Measurements from ENCODE around the gene TPH2. TPM values are rescaled to one million over a fixed set of nuclear protein-coding genes. Genes with fewer than 3 reads are reported as not detected.

TPH2 gene
- total RNA-seq, 6 experiments from 2014 or later, result 0.13 TPM; not detected in 5

GRCh38 chr12:71970031-71970430 lies 31.4 kb downstream of the TPH2 start:
- DNase-seq (no peak), ATAC-seq (peak; percentile 72 to 78 (median 74))
- no peaks in the 10 kb centered on the region for H3K36me3 ChIP-seq
- no peak for TF ChIP-seq POLR2A (IDR thresholded peaks at IDR 0.05)
- no peak for TF ChIP-seq CTCF (IDR thresholded peaks at IDR 0.05)
- H3K27ac ChIP-seq, result peak overlapping the region in 1 of 3 donors; percentile 48
- H3K27me3 ChIP-seq, result no peaks in the 10 kb centered on the region
- no peak overlapping the region for H3K4me3 ChIP-seq
- H3K4me1 ChIP-seq, result peaks cover 0 to 23% (median 9%) of the 10 kb centered on the region in 4 donors
- intact Hi-C loops (cut with DNase I), result no loop called here
- no peaks in the 10 kb centered on the region for H3K9me3 ChIP-seq
- 32% methylated on average over 5 of the region's 5 CpGs for WGBS (ENCODE audit: insufficient coverage, low coverage, low lambda C conversion rate, missing lambda C conversion rate)

GRCh38 chr12:71972441-71973074 lies 33.9 kb downstream of the TPH2 start:
- Histone ChIP-seq H3K36me3 (no peaks in the 10 kb centered on the region), H3K9me3 (no peaks in the 10 kb centered on the region), H3K27me3 (no peaks in the 10 kb centered on the region), H3K4me1 (peaks cover 0 to 23% (median 9%) of the 10 kb centered on the region in 4 donors), H3K4me3 (no peak overlapping the region), H3K27ac (no peak overlapping the region)
- 63% methylated on average over 3 of the region's 4 CpGs for WGBS (ENCODE audit: insufficient coverage, low coverage, low lambda C conversion rate, missing lambda C conversion rate)
- ATAC-seq, result peak in 3 of 4 donors; percentile 42 to 52 (median 50)
- TF ChIP-seq CTCF (IDR thresholded peaks at IDR 0.05), result peak in 1 of 4 donors; percentile 6
- TF ChIP-seq POLR2A (IDR thresholded peaks at IDR 0.05), result no peak
- DNase-seq, result no peak
- intact Hi-C loops (cut with DNase I), result no loop called here

GRCh38 chr12:71973687-71974086 lies 35.0 kb downstream of the TPH2 start:
- intact Hi-C loops (cut with DNase I), result no loop called here
- whole genome bisulfite sequencing (ENCODE audit: insufficient coverage, low coverage, low lambda C conversion rate, missing lambda C conversion rate), result 56% methylated on average over 4 of the region's 4 CpGs
- no peak for TF ChIP-seq POLR2A (IDR thresholded peaks at IDR 0.05)
- TF ChIP-seq CTCF (IDR thresholded peaks at IDR 0.05), result no peak
- Histone ChIP-seq H3K27me3 (no peaks in the 10 kb centered on the region), H3K27ac (no peak overlapping the region), H3K4me3 (no peak overlapping the region), H3K9me3 (no peaks in the 10 kb centered on the region), H3K4me1 (peaks cover 0 to 23% (median 9%) of the 10 kb centered on the region in 4 donors), H3K36me3 (no peaks in the 10 kb centered on the region)
- DNase-seq, result no peak
- no peak for ATAC-seq

- WGBS (ENCODE audit: insufficient coverage, low coverage, low lambda C conversion rate, missing lambda C conversion rate), result 30% methylated on average over 2 of the region's 2 CpGs
- H3K4me1 ChIP-seq, result peaks cover 0 to 6% (median 0%) of the 10 kb centered on the region in 4 donors
- ATAC-seq, result peak; percentile 58 to 79 (median 70)
These were observed 41.9 kb downstream of the TPH2 start for GRCh38 chr12:71980538-71980937.

More at GRCh38 chr12:71980538-71980937, 41.9 kb downstream of the TPH2 start:
- no peaks in the 10 kb centered on the region for H3K27me3 ChIP-seq
- no peak overlapping the region for H3K27ac ChIP-seq
- H3K36me3 ChIP-seq, result no peaks in the 10 kb centered on the region
- H3K4me3 ChIP-seq, result no peak overlapping the region
- H3K9me3 ChIP-seq, result no peaks in the 10 kb centered on the region
- intact Hi-C loops (cut with DNase I), result no loop called here
- TF ChIP-seq CTCF (IDR thresholded peaks at IDR 0.05) (no peak), POLR2A (IDR thresholded peaks at IDR 0.05) (no peak)
- DNase-seq, result no peak
